HepG2 (cell line): ENCODE results near the gene MSX2. TPM values are rescaled to one million over a fixed set of nuclear protein-coding genes. Genes with fewer than 3 reads are reported as not detected.
A peak's percentile ranks its signal among the peaks of the same experiment; 100 is the strongest.

Experiments used
- ATAC-seq: fragments of 200-7000 bp; cut with Tn5 transposase; 3 replicates; pipeline ENCODE4 v1.9.1; 2020; ENCODE audit warnings: mild to moderate bottlenecking, moderate library complexity
- BruUV-seq: library from RNA; stranded (reverse); fragments of 400-500 nt; replicated peaks from 2 replicates; lab custom pipeline; 2021; lab: Mats Ljungman, UMichigan
- CTCF ChIA-PET: fragments of 300-600 bp; formaldehyde crosslinking; extraction: SDS; loops from one replicate; lab custom pipeline; 2021; ENCODE audit warnings: low total read pairs, inconsistent platforms, low intra/inter-chr PET ratio; lab: Yijun Ruan, JAX
- POLR2A ChIA-PET: fragments of 350-600 bp; sonication (Branson Sonifier 250); formaldehyde crosslinking; loops from one replicate; lab custom pipeline; 2020; ENCODE audit warnings: antibody characterized with exemption, inconsistent platforms; lab: Yijun Ruan, JAX
- DNase-seq: peaks from one replicate; pipeline ENCODE4 v3.0.0-alpha.2; 2015; ENCODE audit warnings: low spot score
- FAIRE-seq: peaks from 3 replicates; lab custom pipeline; 2011; peaks lifted over from hg19 to GRCh38; lab: Jason Lieb, UNC
- H2AFZ ChIP-seq: one replicate; pipeline ENCODE4 v1.6.1; 2011; ENCODE audit warnings: low read length, inconsistent platforms
- H3K27ac ChIP-seq: fragments of 300-600 bp; 3 replicates; pipeline ENCODE4 v1.8.0; 2011; ENCODE audit warnings: mixed run types, mild to moderate bottlenecking, mixed read lengths, low read length, inconsistent platforms; ENCODE audit not compliant: insufficient read depth; ENCODE audit errors: extremely low read length
- H3K27me3 ChIP-seq, 2 experiments: fragments of 200-600 bp in 1 of 2; 2 replicates in 1 of 2; 3 replicates in 1 of 2; pipeline versions ENCODE4 v1.6.0 to v1.8.0; 2011; ENCODE audit warnings: low read length in 2 of 2, mild to moderate bottlenecking in 2 of 2, moderate library complexity in 2 of 2, inconsistent platforms in 1 of 2; ENCODE audit not compliant: insufficient read depth in 2 of 2, control insufficient read depth in 1 of 2
- H3K36me3 ChIP-seq, 2 experiments: fragments of 200-600 bp in 1 of 2; replicated peaks in 1 of 2; 2 replicates in 1 of 2; 3 replicates in 1 of 2; pipeline versions ENCODE4 v1.5.1 to v1.8.0; 2011; ENCODE audit warnings: low read length in 2 of 2, inconsistent platforms in 1 of 2; ENCODE audit not compliant: insufficient read depth in 2 of 2, control insufficient read depth in 1 of 2
- H3K4me1 ChIP-seq: 2 replicates; pipeline ENCODE4 v1.5.1; 2012; ENCODE audit warnings: low read length, inconsistent platforms; ENCODE audit not compliant: insufficient read depth
- H3K4me2 ChIP-seq: 2 replicates; pipeline ENCODE4 v1.6.0; 2011; ENCODE audit warnings: low read depth, low read length, inconsistent platforms
- H3K4me3 ChIP-seq, 3 experiments: fragments of 200-600 bp in 1 of 3; sonication (generic), shearing (Covaris generic) in 1 of 3; replicated peaks in 1 of 3; 2 replicates each; pipeline ENCODE4 v1.5.1; 2011 to 2016; ENCODE audit warnings: low read length in 3 of 3, inconsistent platforms in 2 of 3, low read depth in 2 of 3, mild to moderate bottlenecking in 2 of 3, control low read depth in 1 of 3, mixed read lengths in 1 of 3; ENCODE audit not compliant: insufficient read depth in 1 of 3
- H3K79me2 ChIP-seq: one replicate; pipeline ENCODE4 v1.6.1; 2011; ENCODE audit warnings: low read length, inconsistent platforms; ENCODE audit not compliant: insufficient read depth
- H3K9ac ChIP-seq: 2 replicates; pipeline ENCODE4 v1.6.0; 2011; ENCODE audit warnings: mild to moderate bottlenecking, low read depth, low read length, inconsistent platforms; ENCODE audit not compliant: insufficient read depth
- H3K9me3 ChIP-seq: 2 replicates; pipeline ENCODE4 v1.5.1; 2012; ENCODE audit warnings: mild to moderate bottlenecking, low read length
- H4K20me1 ChIP-seq: 2 replicates; pipeline ENCODE4 v1.6.0; 2011; ENCODE audit warnings: inconsistent platforms, mild to moderate bottlenecking, low read length, moderate library complexity; ENCODE audit not compliant: insufficient read depth
- EZH2 ChIP-seq: conservative IDR thresholded peaks from 2 replicates; pipeline ENCODE4 v1.6.1; 2012; ENCODE audit warnings: mild to moderate bottlenecking, low read depth, low read length, moderate library complexity
- HDAC1 ChIP-seq: sonication (generic); formaldehyde crosslinking; IDR thresholded peaks from 2 replicates; pipeline ENCODE4 v1.5.1; 2020; ENCODE audit warnings: mild to moderate bottlenecking, missing genetic modification reagents
- HES4 ChIP-seq: sonication (generic); formaldehyde crosslinking; IDR thresholded peaks from 2 replicates; pipeline ENCODE4 v1.9.0; 2021; ENCODE audit warnings: mild to moderate bottlenecking, missing genetic modification reagents, borderline replicate concordance
- HIC2 ChIP-seq: sonication (generic); formaldehyde crosslinking; IDR thresholded peaks from 2 replicates; pipeline ENCODE4 v1.9.0; 2022; ENCODE audit warnings: low read depth, missing genetic modification reagents
- LBX2 ChIP-seq: sonication (generic); formaldehyde crosslinking; IDR thresholded peaks from 2 replicates; pipeline ENCODE4 v1.5.0; 2020; ENCODE audit warnings: missing genetic modification reagents, mild to moderate bottlenecking, borderline replicate concordance
- MBNL3 ChIP-seq: fragments of 250-450 bp; sonication (Bioruptor Pico); conservative IDR thresholded peaks from 2 replicates; pipeline ENCODE4 v1.8.0; 2022; ENCODE audit warnings: mild to moderate bottlenecking, inconsistent platforms
- PRMT3 ChIP-seq: sonication (generic); formaldehyde crosslinking; IDR thresholded peaks from 2 replicates; pipeline ENCODE4 v1.8.1; 2022; ENCODE audit warnings: low read depth, mild to moderate bottlenecking, moderate library complexity, missing genetic modification reagents, borderline replicate concordance
- ZNF333 ChIP-seq: sonication (generic); formaldehyde crosslinking; IDR thresholded peaks from 2 replicates; pipeline ENCODE4 v1.4.0; 2020; ENCODE audit warnings: mild to moderate bottlenecking, missing genetic modification reagents, borderline replicate concordance
- ZNF557 ChIP-seq: sonication (generic); formaldehyde crosslinking; IDR thresholded peaks from 2 replicates; pipeline ENCODE4 v1.4.0; 2020; ENCODE audit warnings: missing genetic modification reagents
- WGBS: methylation state at CpG from one replicate; pipeline ENCODE4 v1.1.6; 2017; ENCODE audit warnings: low lambda C conversion rate; 5-methylcytosine and 5-hydroxymethylcytosine counted together
- in situ Hi-C: cut with HindIII; loops from 2 replicates; pipeline ENCODE4 v1.10.0; 2017; ENCODE audit warnings: low pct_unique_long_range_greater_than_20kb; ENCODE audit not compliant: extremely low pct_ligation_motif_present
- intact Hi-C: fragments of 100-400 bp; cut with micrococcal nuclease; formaldehyde crosslinking; loops from one replicate; pipeline ENCODE4 v1.10.0; 2022; ENCODE audit not compliant: unreplicated experiment
- polyA plus RNA-seq, 8 experiments: library from polyadenylated mRNA; depleted of rRNA in 3 of 8; stranded (reverse) in 7 of 8; unstranded in 1 of 8; fragments of >200 nt; fragmentation: Illumina TruSeq in 4 of 8; extraction: Trizol in 4 of 8; gene quantifications; 2 replicates each; pipeline versions ENCODE4 v1.2.1 to v1.2.3, GENCODE V29; 2011 to 2016; ENCODE audit warnings: low read depth in 4 of 8, missing spikeins in 1 of 8, mixed read lengths in 1 of 8; ENCODE audit not compliant: insufficient read depth in 1 of 8
- total RNA-seq, 5 experiments: library from RNA; depleted of rRNA; stranded (reverse); fragments of >200 nt; fragmentation: Illumina TruSeq; extraction: Trizol; gene quantifications; 2 replicates each; pipeline ENCODE4 v1.2.3, GENCODE V29; 2016; ENCODE audit warnings: low read depth in 1 of 5

MSX2 gene
- total and polyA plus RNA-seq, 2 of the 13 experiments (the other 11 are each of a cell fraction or from before 2014, with no cell fraction given): not detected

- ATAC-seq: no peak
- CTCF ChIA-PET: no interaction called here
Measured at GRCh38 chr5:174719793-174720611, 4.4 kb upstream of the MSX2 start.

More at GRCh38 chr5:174719793-174720611, 4.4 kb upstream of the MSX2 start:
- H3K36me3 ChIP-seq: no peaks in the 10 kb centered on the region
- TF ChIP-seq HDAC1 (CRISPR knock-in tag) (no peak), ZNF333 (no peak), HES4 (CRISPR knock-in tag) (no peak), HIC2 (CRISPR knock-in tag) (no peak), MBNL3 (CRISPR knock-in tag) (no peak), LBX2 (CRISPR knock-in tag) (no peak), PRMT3 (CRISPR knock-in tag) (no peak), EZH2 (peak; percentile 82; the same call in 1 of the 2 replicates), ZNF557 (CRISPR knock-in tag) (no peak)
- 0 out of 2 replicates have a peak, but pooled peaks cover 5% of the 10 kb centered on the region for H4K20me1 ChIP-seq
- BruUV-seq: no TSS peak
- H3K9me3 ChIP-seq: no peaks in the 10 kb centered on the region
- H3K27me3 ChIP-seq: peaks cover 14 to 57% of the 10 kb centered on the region in 2 experiments
- in situ Hi-C loops (no loop called here), intact Hi-C loops (no loop called here)
- no peak overlapping the region for H3K9ac ChIP-seq
- WGBS: 59% methylated on average over 19 of the region's 19 CpGs
- H3K4me3 ChIP-seq: no peak overlapping the region
- no peaks in the 10 kb centered on the region; the same call in 1 of the 2 replicates for H3K4me1 ChIP-seq
- H3K79me2 ChIP-seq: no peaks in the 10 kb centered on the region
- no peak overlapping the region for H3K27ac ChIP-seq
- H2AFZ ChIP-seq: no peak overlapping the region
- no peak for FAIRE-seq
- POLR2A ChIA-PET: no interaction called here
- H3K4me2 ChIP-seq: no peak overlapping the region
- DNase-seq: no peak
